HAP-1 (cell line): ENCODE data around the gene TPSG1.
"Not testable (repeated sequence)": the region's sequence is repeated elsewhere in the genome, so short reads cannot be mapped to it uniquely, and the experiment has no call there.

ENCODE experiments used
- DNase-seq, 2 experiments: peaks; one replicate each; pipeline ENCODE4 v3.0.0-alpha.2; 2016 to 2020; ENCODE audit warnings: low spot score in 2 of 2
- H3K27me3 ChIP-seq: fragments of 250-450 bp; sonication (Bioruptor Pico); 2 replicates; pipeline ENCODE4 v1.5.1; 2020; ENCODE audit warnings: low read depth, mild to moderate bottlenecking, moderate library complexity
- H3K36me3 ChIP-seq: fragments of 250-450 bp; sonication (Bioruptor Pico); replicated peaks from 2 replicates; pipeline ENCODE4 v1.5.1; 2020; ENCODE audit warnings: mild to moderate bottlenecking
- H3K4me1 ChIP-seq: fragments of 250-450 bp; sonication (Bioruptor Pico); 2 replicates; pipeline ENCODE4 v1.5.1; 2020; ENCODE audit warnings: mild to moderate bottlenecking
- H3K4me3 ChIP-seq: fragments of 250-450 bp; sonication (Bioruptor Pico); 2 replicates; pipeline ENCODE4 v1.5.1; 2020; ENCODE audit warnings: mild to moderate bottlenecking, moderate library complexity
- H3K9me3 ChIP-seq: fragments of 250-450 bp; sonication (Bioruptor Pico); 2 replicates; pipeline ENCODE4 v1.5.1; 2020; ENCODE audit warnings: mild to moderate bottlenecking, moderate library complexity
- in situ Hi-C: fragments of 300-500 bp; cut with MboI; formaldehyde crosslinking; loops from 3 replicates; pipeline ENCODE4 v1.14.3; 2020; ENCODE audit warnings: low sequenced_read_pairs, inconsistent platforms, mixed read lengths

Gene TPSG1

DNA sequence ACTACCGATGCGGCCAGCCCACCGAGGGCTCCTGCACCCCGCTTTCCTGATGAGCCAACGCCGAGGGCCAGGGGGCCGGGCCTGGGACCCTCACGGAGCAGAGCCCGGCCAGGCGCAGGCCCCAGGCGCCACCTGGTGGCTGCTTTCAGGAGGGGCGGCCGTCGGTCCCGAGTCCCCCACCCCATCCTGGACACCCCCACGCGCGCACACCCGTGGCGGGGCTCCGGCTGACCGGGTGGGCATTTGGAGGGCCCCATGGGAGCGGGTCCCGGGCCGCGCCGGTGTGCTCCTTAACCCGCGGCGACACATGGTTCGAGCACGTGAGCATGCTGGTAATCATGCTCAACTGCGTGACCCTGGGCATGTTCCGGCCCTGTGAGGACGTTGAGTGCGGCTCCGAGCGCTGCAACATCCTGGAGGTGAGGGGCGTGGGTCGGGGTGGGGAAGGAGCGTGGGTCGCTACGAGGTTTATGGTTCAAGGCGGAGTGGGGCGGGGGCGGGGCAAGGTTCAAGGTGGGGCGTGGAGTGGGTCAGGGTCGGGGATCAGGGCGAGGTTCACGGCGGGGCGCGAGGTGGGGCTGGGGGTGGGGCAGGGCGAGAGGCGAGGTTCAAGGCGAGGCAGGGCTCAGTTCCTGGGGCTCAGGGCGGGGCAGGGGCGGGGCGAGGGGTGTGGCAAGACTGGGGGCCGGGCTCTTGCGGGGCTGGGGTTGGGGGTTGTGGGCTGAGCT is 30.2 kb downstream of the TPSG1 start:
- no peaks in the 10 kb centered on the region for H3K27me3 ChIP-seq
- no peaks in the 10 kb centered on the region for H3K4me1 ChIP-seq
- H3K4me3 ChIP-seq = no peak overlapping the region
- no peaks in the 10 kb centered on the region for H3K36me3 ChIP-seq
- DNase-seq = peak in 1 of 2 experiments; percentile 55
- no peaks in the 10 kb centered on the region for H3K9me3 ChIP-seq
- in situ Hi-C loops = no loop called here

GRCh38 chr16:1193825-1194581 is 31.1 kb downstream of the TPSG1 start:
- Histone ChIP-seq H3K36me3 (no peaks in the 10 kb centered on the region), H3K4me3 (no peak overlapping the region), H3K9me3 (no peaks in the 10 kb centered on the region), H3K4me1 (no peaks in the 10 kb centered on the region), H3K27me3 (no peaks in the 10 kb centered on the region)
- DNase-seq = no peak
- in situ Hi-C loops = no loop called here

DNA sequence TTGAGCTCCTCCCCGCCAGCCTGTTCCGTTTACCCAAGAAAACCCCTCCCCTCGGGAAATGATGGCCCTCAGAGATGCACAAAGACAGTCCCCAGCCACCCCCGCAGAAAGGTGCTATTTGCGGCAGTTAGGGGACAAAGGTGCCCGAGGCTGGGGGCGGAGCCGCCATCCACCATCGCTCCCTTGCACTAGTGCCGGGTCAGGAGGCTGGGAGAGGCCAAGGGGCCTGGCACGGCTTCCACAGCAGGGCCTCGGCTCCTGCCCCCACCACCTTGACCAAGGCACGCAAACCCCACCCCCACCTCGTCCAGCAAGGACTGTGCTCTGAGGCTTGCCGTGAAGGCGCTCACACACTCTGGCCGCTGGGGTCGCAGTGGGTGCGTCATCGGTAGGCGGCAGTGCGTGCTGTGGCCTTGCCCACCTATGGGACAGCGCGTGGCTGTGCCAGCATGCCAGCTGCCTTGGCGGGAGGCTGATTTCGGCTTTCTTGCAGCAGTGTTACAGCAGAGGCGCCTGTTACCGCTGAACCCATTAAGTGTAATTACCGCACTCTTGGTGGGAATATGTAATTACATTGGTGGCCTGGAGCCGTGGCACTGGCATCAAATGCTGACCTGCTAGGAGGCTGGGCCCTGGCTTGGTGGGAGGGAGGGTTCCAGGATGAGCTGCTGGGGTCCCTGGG is 31.8 kb downstream of the TPSG1 start:
- H3K9me3 ChIP-seq = no peaks in the 10 kb centered on the region
- H3K36me3 ChIP-seq = no peaks in the 10 kb centered on the region
- in situ Hi-C loops = no loop called here
- H3K27me3 ChIP-seq = no peaks in the 10 kb centered on the region
- no peak overlapping the region for H3K4me3 ChIP-seq
- no peaks in the 10 kb centered on the region for H3K4me1 ChIP-seq
- DNase-seq = no peak

DNA sequence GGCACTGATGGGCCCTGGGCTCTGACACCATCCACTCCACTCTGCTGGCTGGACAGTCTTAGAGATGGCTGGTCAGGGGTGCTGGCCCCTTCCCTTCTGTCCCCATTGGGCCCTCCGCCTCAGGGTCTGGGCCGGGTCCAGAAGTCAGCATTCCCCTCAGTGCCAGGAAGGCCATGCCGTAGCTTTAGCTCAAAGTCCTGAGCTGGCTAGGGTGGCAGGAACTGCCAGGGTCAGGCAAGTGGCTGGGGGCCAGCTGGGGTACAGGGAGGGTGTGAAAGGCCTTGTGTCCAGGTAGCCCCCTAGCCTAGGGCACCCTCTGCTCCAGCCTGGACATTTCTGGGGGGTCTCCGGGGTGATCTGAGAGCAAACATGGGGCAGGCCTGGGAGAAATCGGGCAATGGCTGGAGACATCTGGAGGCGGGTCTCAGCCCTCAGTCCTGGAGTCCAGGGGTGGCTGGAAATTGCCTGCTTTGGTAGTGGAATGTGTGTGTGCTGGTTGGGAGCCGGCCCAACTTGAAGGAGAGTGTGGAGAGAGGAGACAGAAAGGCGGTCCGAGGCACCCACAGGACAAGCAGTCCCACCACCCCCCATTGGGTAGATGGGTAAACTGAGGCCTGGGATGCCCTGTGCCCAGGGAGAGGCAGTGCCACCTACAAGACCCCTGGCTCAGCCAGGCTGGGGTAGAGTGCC is 32.5 kb downstream of the TPSG1 start:
- in situ Hi-C loops = no loop called here
- H3K27me3 ChIP-seq = no peaks in the 10 kb centered on the region
- no peak overlapping the region for H3K4me3 ChIP-seq
- no peak for DNase-seq
- no peaks in the 10 kb centered on the region for H3K9me3 ChIP-seq
- H3K36me3 ChIP-seq = no peaks in the 10 kb centered on the region
- H3K4me1 ChIP-seq = no peaks in the 10 kb centered on the region

GRCh38 chr16:1190789-1191188 is 34.3 kb downstream of the TPSG1 start:
- in situ Hi-C loops, H3K4me1 ChIP-seq: not testable (repeated sequence)

GRCh38 chr16:1189455-1189854 is 35.6 kb downstream of the TPSG1 start:
- no peak for DNase-seq
- in situ Hi-C loops = no loop called here
- H3K9me3 ChIP-seq = no peaks in the 10 kb centered on the region
- H3K4me3 ChIP-seq = no peak overlapping the region
- H3K27me3 ChIP-seq = no peaks in the 10 kb centered on the region
- H3K4me1 ChIP-seq = no peaks in the 10 kb centered on the region
- no peaks in the 10 kb centered on the region for H3K36me3 ChIP-seq

More at GRCh38 chr16:1190789-1191188, 34.3 kb downstream of the TPSG1 start:
- H3K9me3 ChIP-seq, H3K27me3 ChIP-seq, H3K36me3 ChIP-seq, DNase-seq, H3K4me3 ChIP-seq: not testable (repeated sequence)

DNA sequence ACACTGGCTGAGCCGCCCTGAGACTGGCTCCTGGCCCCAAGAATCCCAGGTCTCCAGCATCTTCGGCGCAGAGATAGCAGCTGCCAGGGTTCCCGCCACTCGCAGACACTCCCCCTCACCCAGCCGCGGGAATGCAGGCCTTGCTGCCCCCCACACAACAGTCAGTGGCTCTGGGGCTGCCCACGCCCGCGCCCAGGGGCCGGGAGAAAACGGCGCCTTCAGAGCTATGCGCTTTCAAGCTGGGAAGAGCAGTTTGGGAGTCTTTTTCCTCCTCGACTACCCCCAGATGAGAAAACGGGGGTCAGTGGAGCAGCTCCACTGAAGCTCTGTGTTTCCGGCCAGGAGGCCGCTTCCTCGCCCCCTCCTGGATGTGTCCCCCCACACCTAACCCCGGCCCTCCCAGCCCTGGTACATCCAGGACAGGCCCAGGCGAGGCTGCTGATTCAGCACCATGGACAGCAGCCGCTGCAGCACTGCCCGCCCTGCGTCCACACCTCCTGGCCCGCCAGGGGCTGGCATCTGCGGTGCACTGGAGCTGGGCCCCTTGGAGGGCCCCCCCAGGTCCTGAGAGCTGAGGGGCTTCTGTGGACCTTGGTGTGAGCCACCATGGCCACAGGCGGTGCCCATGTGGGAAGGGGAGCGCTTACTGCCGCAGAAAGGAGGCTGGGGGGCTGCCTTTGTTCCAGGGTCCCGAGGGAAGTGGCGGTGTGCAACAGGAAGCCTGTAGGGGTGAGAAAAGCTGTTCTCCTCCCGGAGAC is 36.5 kb downstream of the TPSG1 start:
- DNase-seq = peak; percentile 25 to 73
- Histone ChIP-seq H3K9me3 (no peaks in the 10 kb centered on the region), H3K36me3 (no peaks in the 10 kb centered on the region), H3K27me3 (no peaks in the 10 kb centered on the region), H3K4me1 (no peaks in the 10 kb centered on the region), H3K4me3 (no peak overlapping the region)
- in situ Hi-C loops = no loop called here

- DNase-seq, H3K9me3 ChIP-seq, H3K27me3 ChIP-seq, H3K4me1 ChIP-seq, H3K36me3 ChIP-seq, in situ Hi-C loops, H3K4me3 ChIP-seq: not testable (repeated sequence)
These were observed 39.4 kb downstream of the TPSG1 start for GRCh38 chr16:1185460-1186207.

DNA sequence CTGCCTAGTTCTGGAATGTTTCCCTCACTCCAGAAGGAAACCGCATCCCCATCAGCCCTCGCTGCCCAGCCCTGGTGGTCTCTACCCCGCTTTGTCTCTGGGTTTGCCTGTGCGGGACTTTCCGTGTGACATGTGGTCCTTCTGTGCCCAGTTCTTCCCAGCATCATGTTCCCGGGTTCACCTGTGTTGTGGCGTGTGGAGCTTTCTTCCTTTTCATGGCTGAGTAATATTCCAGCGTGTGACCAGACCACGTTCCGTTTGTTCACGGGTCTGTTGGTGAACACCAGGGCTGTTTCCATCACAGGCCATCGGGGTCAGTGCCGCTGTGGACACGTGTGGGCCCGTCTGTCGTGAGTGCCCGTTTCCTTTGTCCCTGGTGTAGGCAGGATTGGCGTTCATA is 40.1 kb downstream of the TPSG1 start:
- H3K36me3 ChIP-seq = no peaks in the 10 kb centered on the region
- in situ Hi-C loops = no loop called here

DNA sequence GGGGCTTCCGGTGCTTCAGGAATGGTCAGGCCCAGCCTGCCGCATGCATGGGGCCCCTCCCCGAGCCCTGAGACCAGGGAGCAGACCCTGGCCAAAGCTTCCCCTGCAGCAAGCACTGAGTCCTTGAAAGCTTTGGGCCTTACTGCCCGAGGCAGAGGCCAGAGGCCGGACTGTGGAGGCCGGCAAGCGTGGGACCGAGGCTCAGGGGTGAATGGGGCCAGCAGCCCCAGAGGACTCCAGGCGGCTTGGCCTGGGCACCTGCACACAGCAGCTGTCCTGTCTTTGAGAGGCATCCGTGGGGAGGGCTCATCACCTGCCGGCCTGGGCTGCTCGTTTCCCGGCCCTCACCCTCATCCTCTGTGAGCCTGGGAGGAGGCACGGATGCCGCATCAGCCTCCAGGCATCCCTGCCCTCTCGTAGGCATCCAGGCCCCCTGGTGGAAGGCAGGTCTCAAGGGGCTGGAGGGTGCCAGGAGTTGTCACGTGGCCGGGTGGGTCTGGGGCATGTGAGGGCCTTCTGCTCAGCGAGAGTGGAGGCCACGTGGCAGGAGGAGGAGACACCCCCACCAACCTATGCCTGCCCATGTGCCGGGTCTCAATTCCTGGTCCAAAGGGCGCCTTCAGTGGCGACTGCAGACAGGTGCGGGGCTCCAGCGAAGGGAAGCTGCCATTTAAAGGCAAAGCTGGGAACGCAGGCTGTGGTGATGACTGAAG is 40.8 kb downstream of the TPSG1 start:
- Histone ChIP-seq H3K9me3 (no peaks in the 10 kb centered on the region), H3K4me1 (no peaks in the 10 kb centered on the region), H3K36me3 (no peaks in the 10 kb centered on the region), H3K4me3 (no peak overlapping the region), H3K27me3 (no peaks in the 10 kb centered on the region)
- no peak for DNase-seq
- in situ Hi-C loops = no loop called here

More for the DNA sequence above, 40.1 kb downstream of the TPSG1 start:
- Histone ChIP-seq H3K4me1 (no peaks in the 10 kb centered on the region), H3K27me3 (no peaks in the 10 kb centered on the region), H3K4me3 (no peak overlapping the region), H3K9me3 (no peaks in the 10 kb centered on the region)
- DNase-seq = no peak

GRCh38 chr16:1182950-1183907 is 41.8 kb downstream of the TPSG1 start:
- H3K4me1 ChIP-seq = no peaks in the 10 kb centered on the region
- no peaks in the 10 kb centered on the region for H3K27me3 ChIP-seq
- in situ Hi-C loops = no loop called here
- no peaks in the 10 kb centered on the region for H3K36me3 ChIP-seq
- peak in 1 of 2 experiments; percentile 54 for DNase-seq
- no peak overlapping the region for H3K4me3 ChIP-seq
- H3K9me3 ChIP-seq = no peaks in the 10 kb centered on the region
